ENCODE data around the gene ABHD17B. TPM values are rescaled to one million over a fixed set of nuclear protein-coding genes. Genes with fewer than 3 reads are reported as not detected.

ABHD17B gene
- 15.0 to 17.3 TPM (median 16.8 TPM) in 5 replicates for total RNA-seq (2022; extraction: Qiagen RNA extraction)

DNA sequence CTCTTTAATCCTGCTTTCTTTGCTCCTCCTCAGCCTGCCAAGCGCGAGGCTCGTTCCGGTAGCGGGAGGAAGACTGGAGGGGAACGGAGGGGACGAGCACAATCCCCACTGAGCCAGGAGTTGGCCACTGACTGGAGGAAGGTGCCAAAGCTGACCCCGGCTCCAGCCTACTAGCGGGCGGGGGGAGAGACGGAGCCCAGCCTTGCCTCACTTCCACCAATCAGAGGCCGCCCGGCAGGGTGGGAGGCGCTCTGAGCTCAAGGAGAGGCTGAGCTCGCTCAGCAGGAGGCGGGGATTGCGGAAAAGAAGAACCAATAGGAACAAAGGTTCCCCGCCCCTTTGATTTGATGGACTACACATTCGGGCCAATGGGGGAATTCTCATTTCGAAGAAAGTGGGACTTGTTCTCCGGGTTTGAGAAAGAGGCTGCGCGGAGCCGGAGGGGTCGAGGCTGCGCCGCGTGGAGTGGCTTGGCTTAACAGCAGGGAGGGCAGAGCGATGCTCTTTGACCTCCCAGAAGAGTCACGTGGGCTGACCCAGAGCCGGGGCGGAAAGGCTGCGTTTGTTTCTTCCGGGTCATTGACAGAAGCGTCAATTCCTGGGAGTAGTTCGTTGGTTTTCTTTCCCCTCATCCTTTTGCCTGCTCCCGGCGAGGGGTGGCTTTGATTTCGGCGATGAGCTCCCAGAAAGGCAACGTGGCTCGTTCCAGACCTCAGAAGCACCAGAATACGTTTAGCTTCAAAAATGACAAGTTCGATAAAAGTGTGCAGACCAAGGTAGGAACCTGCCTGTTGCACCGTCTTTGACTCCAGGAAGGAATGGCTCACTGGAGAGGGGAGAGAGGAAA lies at the start of gene ABHD17B, which contains the start of gene C9orf85:
TSS of gene ABHD17B (minus strand) at position 133 of the 847 bp plus-strand sequence. CDS start 36,113 bp downstream, outside the sequence.
TSS of gene C9orf85 (plus strand) at position 579 of the 847 bp plus-strand sequence. CDS start at position 675, 96 bp downstream.

Other genes with a start within 250 kb of the ABHD17B start
- 62.4 to 98.1 TPM (median 66.2 TPM) in 5 replicates for gene CEMIP2, start 142.7 kb downstream of the ABHD17B start, total RNA-seq (2022; extraction: Qiagen RNA extraction)
- 13.5 to 18.3 TPM (median 14.8 TPM) in 5 replicates for gene C9orf85, start 446 bp upstream of the ABHD17B start, total RNA-seq (2022; extraction: Qiagen RNA extraction)
- not detected in 5 replicates for gene C9orf57, start 149.4 kb upstream of the ABHD17B start, total RNA-seq (2022; extraction: Qiagen RNA extraction)
- gene GDA, start 238.2 kb upstream of the ABHD17B start, total RNA-seq (2022; extraction: Qiagen RNA extraction), result 0.95 to 1.6 TPM (median 1.2 TPM) in 5 replicates